Measurements from ENCODE around the gene MYBPC2. TPM values are rescaled to one million over a fixed set of nuclear protein-coding genes. Genes with fewer than 3 reads are reported as not detected.
A peak's percentile ranks its signal among the peaks of the same experiment; 100 is the strongest.

MYBPC2 gene
- total RNA-seq, 1 donor, result not detected

DNA sequence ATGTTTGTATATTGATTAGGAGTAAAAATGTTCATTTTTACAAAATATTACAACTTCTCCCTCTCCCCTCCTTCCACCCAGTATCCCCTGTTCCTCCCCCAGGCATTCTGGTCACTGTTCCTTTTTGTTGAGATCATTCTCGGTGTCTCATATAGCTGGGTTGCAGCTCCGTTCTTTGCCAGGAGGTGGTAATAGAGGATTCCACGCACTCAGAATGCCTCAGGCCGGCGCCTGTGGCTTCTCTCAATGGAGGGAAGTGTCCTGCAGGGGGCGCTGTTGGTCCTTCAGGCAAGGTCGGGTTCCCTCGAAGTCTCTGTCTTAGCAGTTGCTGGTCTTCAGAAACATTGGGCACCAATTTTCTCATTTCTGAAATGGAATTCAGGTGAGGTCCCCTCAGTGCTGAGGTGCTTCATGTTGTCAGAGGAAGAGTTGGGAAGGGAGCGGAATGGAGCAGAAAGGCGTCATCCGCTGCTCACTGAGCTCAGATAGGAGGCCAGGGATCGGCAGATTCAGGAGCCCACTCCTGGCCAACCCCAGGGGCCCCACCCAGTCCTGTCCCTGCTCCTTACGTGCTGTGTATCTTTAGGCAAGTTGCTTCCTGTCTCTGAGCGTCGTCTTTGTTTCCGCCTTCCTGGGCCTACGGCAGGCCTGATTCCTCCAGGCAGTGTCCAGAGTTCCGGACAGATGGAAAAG, 54.3 kb downstream of the MYBPC2 start:
- peak; percentile 16 for DNase-seq (ENCODE audit: low read depth)
- TF ChIP-seq, protein P1, sequence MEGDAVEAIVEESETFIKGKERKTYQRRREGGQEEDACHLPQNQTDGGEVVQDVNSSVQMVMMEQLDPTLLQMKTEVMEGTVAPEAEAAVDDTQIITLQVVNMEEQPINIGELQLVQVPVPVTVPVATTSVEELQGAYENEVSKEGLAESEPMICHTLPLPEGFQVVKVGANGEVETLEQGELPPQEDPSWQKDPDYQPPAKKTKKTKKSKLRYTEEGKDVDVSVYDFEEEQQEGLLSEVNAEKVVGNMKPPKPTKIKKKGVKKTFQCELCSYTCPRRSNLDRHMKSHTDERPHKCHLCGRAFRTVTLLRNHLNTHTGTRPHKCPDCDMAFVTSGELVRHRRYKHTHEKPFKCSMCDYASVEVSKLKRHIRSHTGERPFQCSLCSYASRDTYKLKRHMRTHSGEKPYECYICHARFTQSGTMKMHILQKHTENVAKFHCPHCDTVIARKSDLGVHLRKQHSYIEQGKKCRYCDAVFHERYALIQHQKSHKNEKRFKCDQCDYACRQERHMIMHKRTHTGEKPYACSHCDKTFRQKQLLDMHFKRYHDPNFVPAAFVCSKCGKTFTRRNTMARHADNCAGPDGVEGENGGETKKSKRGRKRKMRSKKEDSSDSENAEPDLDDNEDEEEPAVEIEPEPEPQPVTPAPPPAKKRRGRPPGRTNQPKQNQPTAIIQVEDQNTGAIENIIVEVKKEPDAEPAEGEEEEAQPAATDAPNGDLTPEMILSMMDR (IDR thresholded peaks at IDR 0.05; ENCODE audit: insufficient read depth, low read depth, low read length), result peak; percentile 36
- no peak overlapping the region for H3K4me3 ChIP-seq (ENCODE audit: low read depth, low read length)

DNA sequence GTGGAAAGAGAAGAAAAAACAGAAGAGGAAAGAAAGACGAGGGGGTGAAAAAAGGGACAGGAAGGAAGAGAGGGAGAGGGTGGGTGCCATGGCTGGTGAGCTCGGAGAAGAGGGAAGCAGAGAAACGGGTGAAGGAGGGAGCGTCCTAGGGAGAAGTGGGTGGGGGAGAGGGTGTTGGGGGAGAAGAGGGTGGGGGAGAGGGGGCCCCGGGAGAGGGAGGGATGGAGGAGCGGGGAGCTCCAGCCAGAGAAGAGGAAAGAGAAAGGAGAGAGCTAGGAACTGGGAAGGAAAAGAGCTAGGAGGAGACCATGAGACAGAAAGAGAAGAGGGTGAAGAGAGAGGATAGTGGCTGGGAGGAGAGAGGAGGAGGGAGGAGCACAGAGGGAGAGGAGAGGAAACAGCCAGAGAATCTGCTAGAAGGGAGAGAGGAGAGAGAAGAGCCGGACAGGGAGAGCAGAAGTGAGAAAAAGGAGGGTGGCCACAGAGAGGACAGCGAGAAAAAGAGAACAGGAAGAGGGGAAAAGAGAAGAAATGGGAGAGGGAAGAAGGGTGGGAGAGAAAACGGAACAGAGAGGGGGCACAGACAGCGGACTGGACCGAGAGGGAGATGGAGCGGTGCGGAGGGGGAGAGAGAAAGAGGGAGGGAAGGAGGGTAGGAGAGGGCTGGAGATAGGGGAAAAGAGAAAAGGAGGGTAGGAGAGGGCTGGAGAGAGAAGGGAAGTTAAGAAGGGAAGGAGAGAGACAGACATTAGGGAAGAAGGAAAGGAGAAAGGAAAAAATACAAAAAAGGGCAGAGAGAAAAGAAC, 55.9 kb downstream of the MYBPC2 start:
- DNase-seq (ENCODE audit: low read depth), result no peak
- H3K4me3 ChIP-seq (ENCODE audit: low read depth, low read length), result no peak overlapping the region
- TF ChIP-seq, protein P1 (IDR thresholded peaks at IDR 0.05; ENCODE audit: insufficient read depth, low read depth, low read length), result no peak

DNA sequence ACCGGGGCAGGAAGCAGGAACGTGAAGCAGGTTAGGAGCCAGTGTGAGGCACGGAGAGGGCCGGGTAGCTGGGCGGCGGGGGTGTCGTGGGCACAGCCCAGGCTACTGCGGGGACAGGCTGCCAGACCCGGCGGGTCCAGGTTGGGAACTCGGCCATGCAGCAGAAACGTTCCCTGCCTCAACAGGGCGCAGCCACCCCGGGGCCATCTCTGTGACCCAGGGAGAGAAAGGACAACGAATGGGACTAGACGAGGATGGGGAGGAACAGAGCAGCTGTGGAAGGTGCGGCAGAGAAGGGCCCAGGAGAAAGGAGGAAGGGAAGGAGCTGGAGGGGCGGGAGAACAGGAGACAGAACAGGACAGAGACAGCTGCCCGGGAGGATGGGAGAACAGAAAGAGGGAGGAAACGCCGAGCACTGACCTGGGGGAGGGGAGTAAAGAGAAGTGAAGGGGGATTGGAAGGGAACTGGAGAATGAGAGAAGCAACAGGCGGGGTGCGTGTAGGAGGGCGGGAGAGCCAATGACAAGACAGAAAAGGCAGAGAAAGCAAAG, 56.8 kb downstream of the MYBPC2 start:
- H3K4me3 ChIP-seq (ENCODE audit: low read depth, low read length), result no peak overlapping the region
- DNase-seq (ENCODE audit: low read depth), result no peak
- TF ChIP-seq, protein P1 (IDR thresholded peaks at IDR 0.05; ENCODE audit: insufficient read depth, low read depth, low read length), result no peak

DNA sequence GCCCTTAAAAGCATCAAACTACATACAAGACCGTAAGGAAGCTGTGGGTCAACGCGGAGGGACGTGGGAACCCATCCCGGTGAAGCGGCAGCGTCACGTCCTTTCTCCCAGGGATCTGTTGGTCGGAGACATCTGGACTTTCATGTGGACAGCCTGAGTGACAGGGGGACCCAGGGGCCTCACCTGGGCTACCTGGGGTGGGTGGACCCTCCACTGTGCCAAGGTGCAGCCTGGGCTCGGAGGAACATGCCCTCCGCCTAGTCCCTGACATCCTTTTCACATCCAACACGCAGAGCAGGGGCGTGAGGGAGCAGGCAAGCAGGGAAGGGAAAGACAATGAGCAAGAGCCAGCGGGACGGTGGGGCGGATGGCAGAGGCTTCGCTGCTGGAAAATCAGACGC, 57.7 kb downstream of the MYBPC2 start:
- TF ChIP-seq, protein P1 (IDR thresholded peaks at IDR 0.05; ENCODE audit: insufficient read depth, low read depth, low read length), result no peak
- no peak for DNase-seq (ENCODE audit: low read depth)
- H3K4me3 ChIP-seq (ENCODE audit: low read depth, low read length), result no peak overlapping the region

DNA sequence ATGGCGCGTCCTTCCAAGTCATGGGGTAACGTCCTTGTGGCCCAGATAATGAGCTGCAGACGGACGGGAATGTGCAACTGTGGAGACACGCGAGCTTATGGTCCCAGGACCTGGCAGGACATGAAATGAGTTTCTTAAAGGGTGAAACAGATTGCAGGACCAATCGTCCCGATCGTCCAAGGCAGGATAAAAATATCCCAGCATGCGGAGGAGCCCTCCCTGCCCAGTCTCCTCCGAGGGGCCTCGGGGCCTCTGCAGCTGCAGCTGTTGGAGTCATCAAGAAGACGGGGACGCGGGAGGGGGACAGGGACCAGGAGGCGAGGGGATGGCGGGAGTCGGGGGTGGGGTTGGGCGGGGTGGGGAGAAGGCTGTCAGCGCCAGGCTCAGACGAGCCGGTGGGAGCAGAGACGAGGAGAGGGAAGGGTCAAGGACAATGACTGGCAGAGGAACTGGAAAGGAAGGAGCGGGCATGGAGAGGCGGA, 58.3 kb downstream of the MYBPC2 start:
- no peak for DNase-seq (ENCODE audit: low read depth)
- TF ChIP-seq, protein P1 (IDR thresholded peaks at IDR 0.05; ENCODE audit: insufficient read depth, low read depth, low read length), result no peak
- H3K4me3 ChIP-seq (ENCODE audit: low read depth, low read length), result no peak overlapping the region

DNA sequence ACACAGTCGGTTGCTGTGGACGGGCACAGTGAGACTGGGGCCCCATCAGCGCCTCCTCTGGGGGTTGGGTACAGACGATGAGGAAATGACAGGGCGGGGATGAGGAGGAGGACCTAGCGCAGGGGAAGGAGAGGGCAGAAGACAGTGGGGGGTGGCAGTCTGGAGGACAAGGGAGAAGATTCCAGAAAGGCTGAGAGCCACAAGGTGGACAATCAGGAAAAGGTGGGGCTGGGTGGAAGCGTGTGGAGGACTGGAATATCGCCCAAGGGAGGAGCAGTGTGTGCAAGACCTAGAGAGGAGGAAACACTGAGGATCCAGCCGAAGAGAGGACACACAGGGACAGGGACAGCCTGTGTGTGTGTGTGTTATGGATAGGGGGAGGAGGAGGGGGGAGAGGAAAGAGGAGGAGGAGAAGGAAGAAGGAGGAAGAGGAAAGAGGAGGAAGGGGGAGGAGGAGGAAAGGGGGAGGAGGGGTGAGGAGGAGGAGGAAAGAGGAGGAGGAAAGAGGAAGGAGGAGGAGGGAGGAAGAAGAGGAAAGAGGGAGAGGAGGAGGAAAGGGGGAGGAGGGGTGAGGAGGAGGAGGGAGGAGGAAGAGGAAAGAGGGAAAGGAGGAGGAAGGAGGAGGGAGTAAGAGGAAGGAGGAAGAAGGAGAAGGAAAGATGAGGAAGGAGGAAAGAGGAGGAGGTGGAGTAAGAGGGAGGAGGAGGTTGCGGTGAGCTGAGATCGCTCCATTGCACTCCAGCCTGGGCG, 59.8 kb downstream of the MYBPC2 start:
- no peak for DNase-seq (ENCODE audit: low read depth)
- H3K4me3 ChIP-seq (ENCODE audit: low read depth, low read length), result no peak overlapping the region

More for the DNA sequence above, 59.8 kb downstream of the MYBPC2 start:
- TF ChIP-seq, protein P1 (IDR thresholded peaks at IDR 0.05; ENCODE audit: insufficient read depth, low read depth, low read length), result no peak

Measured in fibroblast of villous mesenchyme (primary cell).